Subcutaneous adipose tissue (tissue), 4 donors: ENCODE measurements around the gene MT1HL1. TPM values are rescaled to one million over a fixed set of nuclear protein-coding genes. Genes with fewer than 3 reads are reported as not detected.

Source experiments
- CTCF ChIP-seq: fragments of 450-650 bp; IDR thresholded peaks from one replicate; pipeline ENCODE4 v1.5.1; 2016; ENCODE audit warnings: low read depth, mild to moderate bottlenecking, control low read depth, antibody characterized with exemption, moderate library complexity
- total RNA-seq, 4 donors: library from RNA; depleted of rRNA; stranded (reverse); fragments of >200 nt; gene quantifications; one replicate each; pipeline ENCODE4 v1.1.0, GENCODE V29; 2016

The MT1HL1 gene
- total RNA-seq, 4 donors from 2014 or later = not detected

- no peak for TF ChIP-seq CTCF
These were observed 28.8 kb upstream of the MT1HL1 start for GRCh38 chr1:237033061-237033460.

GRCh38 chr1:237032029-237032428 lies 27.8 kb upstream of the MT1HL1 start:
- TF ChIP-seq CTCF = no peak

GRCh38 chr1:237031480-237031879 lies 27.2 kb upstream of the MT1HL1 start:
- TF ChIP-seq CTCF = no peak

- no peak for TF ChIP-seq CTCF
These were observed 25.8 kb upstream of the MT1HL1 start for GRCh38 chr1:237029850-237030535.

- no peak for TF ChIP-seq CTCF
These were observed 25.0 kb upstream of the MT1HL1 start for GRCh38 chr1:237029240-237029639.

GRCh38 chr1:237025358-237026074 lies 21.3 kb upstream of the MT1HL1 start:
- no peak for TF ChIP-seq CTCF

- TF ChIP-seq CTCF = no peak
These were observed 14.7 kb upstream of the MT1HL1 start for GRCh38 chr1:237018896-237019295.
